Posterior cingulate gyrus (tissue), 11 donors: ENCODE data around the gene TGFA.
"Not testable (repeated sequence)": the region's sequence is repeated elsewhere in the genome, so short reads cannot be mapped to it uniquely, and the experiment has no call there.

Source experiments
- DNase-seq, 10 donors: peaks; one replicate each; pipeline versions ENCODE4 v3.0.0 to v3.0.0-alpha.2; 2020 to 2021; ENCODE audit warnings: mixed read lengths in 3 of 10
- intact Hi-C: fragments of 100-400 bp; cut with DNase I; formaldehyde crosslinking; loops from one replicate; pipeline ENCODE4 v1.15.1; 2023

The TGFA gene

DNA sequence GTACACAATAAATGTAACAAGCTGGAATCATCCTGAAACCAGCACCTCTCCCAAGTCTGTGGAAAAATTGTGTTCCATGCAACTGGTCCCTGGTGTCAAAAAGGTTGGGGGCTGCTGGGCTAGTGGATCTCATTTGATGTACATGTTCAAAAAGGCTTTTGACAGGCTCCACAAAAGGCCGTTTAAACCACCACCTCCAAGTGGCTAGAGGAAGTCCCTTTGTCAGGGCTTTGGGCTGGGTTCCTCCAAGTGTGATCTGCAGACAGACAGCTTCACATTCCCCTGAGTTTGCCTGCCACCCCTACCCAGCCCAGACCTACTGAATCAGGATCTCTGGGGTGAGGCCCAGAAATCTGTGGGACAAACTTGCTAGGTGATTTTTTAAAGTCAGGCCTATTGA is 84.7 kb downstream of the TGFA start:
- intact Hi-C loops: no loop called here
- no peak for DNase-seq

DNA sequence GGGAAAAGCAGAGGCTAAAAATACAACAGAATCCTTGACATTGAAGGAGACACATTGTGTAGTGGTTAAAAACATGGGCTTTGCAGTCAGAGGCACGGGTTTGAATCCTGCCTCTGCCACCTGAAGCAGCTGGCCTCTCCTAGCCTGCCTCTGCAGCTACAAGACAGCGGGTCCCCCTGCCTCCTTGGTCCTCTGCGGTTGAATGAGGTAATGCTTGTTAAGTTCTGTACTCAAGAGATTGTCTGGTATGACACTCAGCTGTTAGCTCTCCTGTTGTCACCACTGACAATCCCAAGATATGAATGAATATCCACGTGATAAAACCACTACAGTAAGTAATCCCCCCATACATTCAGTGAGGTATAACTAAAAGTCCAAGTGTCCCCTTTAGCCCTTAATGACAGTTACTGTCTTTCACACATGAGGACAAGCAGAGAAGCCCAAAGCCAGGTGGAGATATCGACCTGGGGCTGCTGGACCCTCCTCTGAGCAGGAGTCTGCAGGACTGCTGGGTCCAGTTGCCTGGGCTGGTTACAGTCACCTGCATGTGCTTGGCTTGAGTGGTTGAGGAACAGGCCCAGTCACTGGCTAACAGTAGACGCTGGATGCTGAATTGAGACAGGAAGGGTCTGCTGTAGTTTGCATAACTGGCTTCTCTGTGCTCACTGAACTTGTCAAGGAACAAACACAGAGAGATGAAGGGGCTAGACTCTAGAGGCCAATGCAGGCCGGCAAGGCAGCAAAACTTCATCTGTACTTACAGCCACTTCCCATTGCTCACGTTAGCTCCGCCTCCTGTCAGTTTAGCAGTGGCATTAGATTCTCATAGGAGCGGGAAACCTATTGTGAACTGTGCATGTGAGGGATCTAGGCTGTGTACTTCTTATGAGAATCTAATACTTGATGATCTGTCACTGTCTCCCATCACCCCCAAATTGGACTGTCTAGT is 85.5 kb downstream of the TGFA start:
- intact Hi-C loops: no loop called here
- no peak for DNase-seq

DNA sequence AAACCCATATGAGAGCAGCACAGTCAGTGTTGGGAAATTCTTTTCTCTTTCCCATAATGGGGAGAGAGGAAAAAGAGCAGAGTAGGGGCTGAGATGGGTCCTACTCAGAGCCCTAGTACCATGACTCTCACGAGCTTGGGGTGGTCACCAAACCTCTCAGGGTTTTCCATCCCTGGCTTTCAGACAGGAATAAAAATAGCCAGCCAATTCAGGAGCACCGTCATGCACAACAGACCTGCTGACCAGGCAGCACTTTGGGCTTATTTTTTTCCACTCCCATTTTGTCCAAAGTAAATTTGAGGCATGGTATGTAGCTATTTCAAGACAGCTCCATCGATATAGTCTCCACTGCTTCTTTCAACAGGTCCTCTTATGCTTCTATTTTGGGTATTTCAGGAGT is 86.4 kb downstream of the TGFA start:
- intact Hi-C loops: no loop called here
- no peak for DNase-seq

DNA sequence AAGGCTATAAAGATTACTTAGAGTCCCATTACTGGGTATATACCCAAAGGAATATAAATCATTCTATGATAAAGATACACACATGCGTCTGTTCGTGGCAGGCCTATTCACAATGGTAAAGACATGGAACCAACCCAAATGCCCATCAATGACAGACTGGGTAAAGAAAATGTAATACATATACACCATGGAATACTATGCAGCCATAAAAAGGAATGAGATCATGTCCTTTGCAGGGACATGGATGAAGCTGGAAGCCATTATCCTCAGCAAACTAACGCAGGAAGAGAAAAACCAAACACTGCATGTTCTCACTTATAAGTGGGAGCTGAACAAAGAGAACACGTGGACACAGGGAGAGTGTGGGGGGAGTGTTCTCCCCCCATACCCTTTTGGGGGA is 87.0 kb downstream of the TGFA start:
- intact Hi-C loops, DNase-seq: not testable (repeated sequence)

DNA sequence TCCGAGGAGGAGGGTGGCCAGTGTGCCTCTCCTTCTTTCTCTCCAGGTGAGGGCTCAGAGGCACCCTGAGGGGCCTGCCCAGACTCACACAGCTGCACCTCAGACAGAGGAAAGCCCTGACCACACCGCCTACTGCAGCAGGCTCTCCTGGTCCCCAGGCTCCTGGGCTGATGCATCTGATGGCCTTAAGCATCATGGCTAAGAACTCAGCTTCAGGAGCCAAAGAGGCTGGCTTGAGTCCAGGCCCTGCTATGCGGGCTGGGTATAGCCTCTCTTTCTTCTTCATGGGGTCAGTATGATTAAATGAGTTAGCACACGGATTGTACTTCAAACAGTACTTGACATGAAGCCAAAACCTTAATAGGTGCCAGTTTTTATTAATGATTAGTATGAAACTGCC is 89.6 kb downstream of the TGFA start:
- DNase-seq: no peak
- intact Hi-C loops: no loop called here

DNA sequence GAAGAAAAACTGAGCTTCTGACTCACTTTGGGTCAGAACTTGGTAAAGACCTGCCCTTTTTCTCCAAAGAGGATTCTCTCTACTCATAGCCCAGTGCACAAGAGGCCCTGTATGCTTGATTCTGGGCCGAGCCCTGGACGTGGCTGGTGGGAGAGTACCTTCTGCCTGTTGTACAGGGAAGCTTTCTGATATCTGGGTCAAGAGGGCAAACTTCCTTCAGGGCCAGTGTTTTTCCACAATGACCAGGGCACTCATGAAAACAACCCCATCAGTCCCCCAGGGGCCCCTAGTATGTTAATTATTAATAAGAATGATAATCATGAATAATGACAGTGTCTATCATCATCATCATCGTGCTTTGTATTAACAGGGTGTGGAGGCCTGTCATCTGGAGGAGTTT is 90.0 kb downstream of the TGFA start:
- intact Hi-C loops: no loop called here
- DNase-seq: no peak

DNA sequence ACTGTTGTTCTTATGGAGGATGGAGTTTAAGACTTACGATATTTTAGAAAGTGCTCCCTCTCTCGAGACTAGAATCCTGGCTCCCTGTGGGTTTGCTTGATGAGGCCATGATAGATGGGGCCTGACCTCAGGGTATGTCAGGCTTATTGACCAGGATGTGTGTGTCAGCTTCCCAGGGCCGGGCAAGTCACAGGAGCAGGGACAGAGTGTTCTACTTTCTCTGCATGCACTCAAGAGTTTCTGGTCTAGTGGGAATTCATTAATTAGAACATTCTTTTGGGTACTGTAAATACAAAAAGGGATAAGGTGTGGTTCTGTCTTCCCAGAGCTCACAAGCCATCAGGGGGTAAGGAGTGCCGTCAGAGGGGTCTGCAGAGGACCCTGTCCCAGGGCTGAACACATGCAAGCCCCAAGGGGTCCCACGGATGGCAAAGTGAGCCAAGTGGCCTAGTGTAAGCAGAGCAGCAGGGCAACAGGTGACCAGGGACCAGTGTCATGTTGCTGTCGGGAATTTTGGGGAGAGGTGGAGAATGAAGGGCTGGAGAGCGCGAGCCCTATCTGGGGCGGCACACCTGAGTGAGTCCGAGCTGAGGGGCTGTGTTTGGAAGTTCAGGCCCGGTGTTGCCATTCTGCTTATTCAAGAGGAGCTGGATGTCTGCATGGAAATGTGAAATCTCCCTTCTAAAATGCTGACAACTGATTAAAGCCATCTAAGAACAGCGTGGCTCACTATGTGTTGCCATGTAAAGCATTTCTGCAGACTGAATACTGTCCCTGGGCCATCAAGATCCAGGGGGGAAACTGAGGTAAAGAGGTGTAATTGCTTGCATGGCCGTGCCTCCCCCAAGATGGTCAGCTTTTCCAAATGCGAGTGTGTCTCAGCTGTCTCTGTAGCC is 91.4 kb downstream of the TGFA start:
- intact Hi-C loops: no loop called here
- DNase-seq: no peak

DNA sequence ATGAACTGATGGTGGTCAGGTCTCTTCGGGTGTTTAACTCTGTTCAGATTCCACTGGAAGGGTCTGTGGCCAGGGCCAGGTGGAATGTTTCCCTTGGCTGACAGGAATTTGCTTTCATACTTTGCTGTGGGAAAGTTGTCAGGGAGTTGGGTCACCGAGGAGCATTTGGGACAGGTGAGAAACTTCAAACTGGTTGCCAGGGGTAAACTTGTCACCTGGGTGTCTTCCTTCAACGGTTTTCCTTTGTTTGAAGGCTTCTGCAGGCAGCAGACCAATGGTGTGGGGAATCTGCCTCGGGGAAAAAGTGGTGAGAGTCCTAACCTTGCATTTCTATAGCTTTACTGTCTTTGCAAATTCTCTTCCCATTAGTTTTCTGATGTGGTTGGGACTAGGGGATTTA is 92.2 kb downstream of the TGFA start:
- intact Hi-C loops: no loop called here
- DNase-seq: no peak

DNA sequence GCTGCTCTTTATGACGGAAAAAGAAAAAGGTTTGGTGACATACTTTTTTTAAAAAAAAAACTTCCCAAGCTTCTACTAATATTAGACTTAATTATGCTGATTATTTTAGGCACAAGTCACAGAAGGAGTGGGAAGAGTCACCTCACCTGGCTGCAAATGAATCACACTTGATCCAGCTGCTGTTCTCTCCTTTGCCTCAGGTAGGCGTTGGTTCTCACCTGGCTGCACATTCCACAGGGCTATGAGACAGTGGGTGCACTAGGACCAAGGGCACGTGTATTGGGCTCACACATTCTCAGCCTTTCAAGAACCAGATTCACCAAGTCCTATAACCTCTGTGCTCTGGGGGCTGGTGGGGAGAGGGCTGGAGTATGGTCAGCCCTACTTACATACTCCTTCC is 93.3 kb downstream of the TGFA start:
- intact Hi-C loops: no loop called here
- DNase-seq: no peak

DNA sequence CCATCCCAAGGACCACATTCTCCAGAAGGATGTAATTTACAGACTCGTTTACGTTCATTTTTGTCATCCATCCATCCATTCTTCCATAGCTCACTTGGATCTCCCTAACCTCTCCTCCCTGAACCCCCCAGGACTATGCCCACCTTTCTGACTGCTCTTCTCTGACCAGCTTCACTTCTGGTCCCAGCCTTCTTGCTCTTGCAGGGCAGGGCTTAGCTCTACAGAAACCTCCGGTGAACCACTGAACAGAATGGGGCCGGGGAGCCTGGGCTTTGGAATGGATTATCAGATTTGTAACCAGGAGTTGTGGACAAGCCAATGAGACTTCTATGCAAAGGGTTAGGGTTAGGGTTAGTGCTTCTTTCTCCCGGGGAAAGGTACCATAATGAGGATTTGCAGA is 95.0 kb downstream of the TGFA start:
- DNase-seq: no peak
- intact Hi-C loops: no loop called here

DNA sequence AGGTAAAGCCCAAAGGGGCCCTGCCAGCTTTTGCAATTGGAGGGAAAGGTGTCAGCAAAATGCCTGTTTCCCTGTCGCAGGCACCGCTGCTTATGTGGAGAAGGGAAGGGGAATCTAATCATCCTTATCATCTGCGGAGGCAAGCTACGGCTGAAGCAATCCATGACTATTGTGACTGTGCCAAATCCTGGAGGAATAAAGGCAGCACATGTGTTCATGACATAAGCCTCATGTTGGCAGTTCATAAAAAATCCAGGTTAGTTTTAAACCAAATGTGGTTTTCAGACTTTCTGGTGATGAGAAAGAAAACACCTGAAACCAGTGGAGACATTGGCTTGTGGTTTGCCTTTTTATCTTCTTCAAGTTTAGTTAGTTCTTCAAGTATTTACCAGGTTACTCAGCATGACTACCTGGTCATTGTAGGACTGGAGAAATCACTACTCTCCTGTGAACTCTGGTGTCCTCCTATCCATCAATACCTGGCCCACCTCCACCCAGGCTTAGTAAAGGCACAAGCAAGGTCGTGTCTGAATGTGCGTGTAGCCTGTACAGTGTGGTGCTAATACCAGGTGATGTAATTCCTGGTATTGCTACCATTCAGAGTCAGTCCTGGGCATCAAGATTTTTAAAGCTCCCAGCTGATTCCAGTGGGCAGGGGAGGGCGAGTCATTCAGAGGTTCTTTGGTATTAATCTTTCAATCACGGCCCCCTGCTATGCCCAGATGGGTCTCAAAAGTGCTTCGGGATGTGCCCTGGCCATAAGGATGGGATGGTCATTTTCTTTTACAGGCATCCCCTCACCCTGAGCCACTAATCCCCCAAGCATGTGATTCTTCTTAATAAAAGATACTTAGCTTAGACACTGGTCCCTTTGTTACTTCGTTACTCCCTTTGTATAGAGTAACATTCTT is 96.8 kb downstream of the TGFA start:
- no peak for DNase-seq
- intact Hi-C loops: no loop called here

DNA sequence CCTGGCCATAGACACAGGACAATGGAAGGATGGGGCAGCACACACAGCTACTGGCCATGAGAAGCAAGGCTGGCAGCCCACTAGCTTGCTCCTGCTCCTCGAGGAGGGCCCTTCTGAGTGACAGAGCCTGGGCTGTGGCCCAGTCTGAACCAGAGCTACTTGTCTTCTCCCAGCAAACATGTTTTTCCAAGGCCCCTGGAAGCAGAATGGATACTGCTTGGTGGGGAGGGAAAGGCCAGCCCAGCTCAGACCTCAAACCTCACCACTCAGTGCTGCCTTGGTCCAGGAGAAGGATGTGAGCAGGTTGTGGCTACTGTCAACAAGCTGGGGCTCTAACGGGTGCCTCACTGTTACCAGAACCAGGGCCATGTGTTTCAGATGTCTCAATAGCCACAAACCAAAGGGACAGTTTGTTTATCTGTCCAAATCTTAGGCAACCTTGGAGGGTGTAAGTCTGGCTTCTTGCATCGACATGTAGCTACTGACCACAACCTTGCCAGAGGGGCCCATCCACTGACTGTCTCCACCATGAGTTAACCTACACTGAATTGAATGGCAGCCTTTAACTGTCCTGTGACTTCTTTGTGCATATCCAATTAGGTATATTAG is 98.6 kb downstream of the TGFA start:
- DNase-seq: no peak
- intact Hi-C loops: no loop called here

DNA sequence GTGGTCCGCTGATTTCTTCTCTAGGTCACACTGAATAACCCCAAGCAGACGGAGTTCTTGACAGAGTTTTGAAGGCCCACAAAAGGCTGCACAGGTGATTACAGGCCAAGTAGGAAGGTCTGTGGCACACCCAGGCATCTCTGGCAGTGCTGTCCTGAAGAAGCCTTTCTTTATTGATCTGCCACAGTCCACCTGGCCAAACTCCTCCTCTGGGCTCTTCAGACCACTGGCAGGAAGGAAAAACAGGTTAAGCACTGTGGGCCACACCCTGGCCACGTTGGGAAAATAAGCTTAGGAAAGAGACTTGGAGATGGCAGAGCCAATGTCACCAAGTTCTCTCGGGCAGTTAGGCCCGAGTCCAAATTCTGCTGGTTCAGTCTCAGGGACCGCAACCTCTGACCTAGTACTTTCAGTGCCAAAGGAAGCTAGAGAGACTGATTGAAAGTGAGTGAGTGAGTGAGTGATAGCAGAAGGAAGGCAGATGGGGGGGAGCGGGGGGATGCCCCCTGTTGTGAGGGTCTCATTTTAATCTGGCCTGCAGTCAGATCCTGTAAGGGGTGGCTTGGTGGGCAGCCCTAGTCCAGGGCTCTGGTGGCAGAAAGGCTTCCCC is 102.9 kb downstream of the TGFA start:
- intact Hi-C loops: no loop called here
- DNase-seq: no peak

DNA sequence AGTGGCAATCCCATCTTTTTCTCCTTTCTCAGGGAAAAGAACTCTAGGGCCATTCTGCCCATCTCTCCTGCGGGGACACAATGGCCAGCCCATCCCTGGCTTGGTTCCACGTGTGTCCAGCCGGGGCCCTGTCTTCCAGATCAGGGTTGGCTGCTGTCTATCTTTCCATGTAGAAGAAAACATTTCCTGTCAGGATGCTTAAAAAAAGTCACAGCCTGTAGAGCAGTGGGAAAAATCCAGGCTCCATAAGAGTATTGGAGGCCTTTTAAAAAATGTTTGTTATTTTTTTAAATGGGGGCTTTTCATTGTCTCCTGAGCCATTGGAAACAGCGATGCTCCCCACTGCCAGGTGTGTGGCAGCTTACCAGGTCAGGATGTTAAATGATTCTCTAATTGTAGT is 105.6 kb downstream of the TGFA start:
- DNase-seq: no peak
- intact Hi-C loops: no loop called here

DNA sequence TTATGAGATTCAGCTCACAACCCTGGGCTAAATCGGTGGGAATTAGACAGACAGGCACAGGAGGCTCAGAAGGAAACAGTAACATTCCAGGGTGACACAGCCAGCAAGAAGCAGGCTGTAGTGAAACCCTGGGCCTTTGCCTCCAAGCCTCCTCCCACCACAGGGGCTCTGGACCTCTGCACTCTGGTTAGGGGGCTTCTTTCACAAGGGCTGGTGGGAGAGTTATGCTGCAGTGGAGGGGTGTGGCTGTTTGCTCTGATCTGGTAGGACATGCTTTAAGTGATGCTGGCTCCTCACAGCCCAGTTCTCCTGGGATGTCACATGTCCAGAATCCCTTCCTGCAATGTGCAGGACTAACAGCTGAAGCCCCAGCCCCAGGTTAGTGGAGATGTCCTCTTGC is 109.9 kb downstream of the TGFA start:
- intact Hi-C loops: no loop called here
- no peak for DNase-seq

DNA sequence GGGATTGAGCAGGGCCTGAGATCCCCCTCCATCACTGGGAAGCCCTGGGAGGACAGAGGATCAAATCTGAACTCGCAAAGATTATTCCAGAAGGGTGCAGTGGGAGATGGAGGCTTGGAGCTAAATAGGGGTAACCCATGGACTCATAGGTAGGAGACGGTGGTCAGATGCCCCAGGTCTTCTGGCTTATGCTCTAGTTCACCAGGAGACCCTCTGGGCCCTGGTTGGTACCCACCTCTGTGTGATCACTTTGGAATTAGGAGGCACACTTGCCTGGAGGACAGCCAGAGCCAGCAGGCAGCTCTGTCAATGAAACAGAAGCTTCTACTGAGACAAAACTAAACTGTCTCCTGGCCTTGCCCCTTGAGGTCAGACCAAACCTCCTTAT is 110.6 kb downstream of the TGFA start:
- intact Hi-C loops: no loop called here
- DNase-seq: no peak

DNA sequence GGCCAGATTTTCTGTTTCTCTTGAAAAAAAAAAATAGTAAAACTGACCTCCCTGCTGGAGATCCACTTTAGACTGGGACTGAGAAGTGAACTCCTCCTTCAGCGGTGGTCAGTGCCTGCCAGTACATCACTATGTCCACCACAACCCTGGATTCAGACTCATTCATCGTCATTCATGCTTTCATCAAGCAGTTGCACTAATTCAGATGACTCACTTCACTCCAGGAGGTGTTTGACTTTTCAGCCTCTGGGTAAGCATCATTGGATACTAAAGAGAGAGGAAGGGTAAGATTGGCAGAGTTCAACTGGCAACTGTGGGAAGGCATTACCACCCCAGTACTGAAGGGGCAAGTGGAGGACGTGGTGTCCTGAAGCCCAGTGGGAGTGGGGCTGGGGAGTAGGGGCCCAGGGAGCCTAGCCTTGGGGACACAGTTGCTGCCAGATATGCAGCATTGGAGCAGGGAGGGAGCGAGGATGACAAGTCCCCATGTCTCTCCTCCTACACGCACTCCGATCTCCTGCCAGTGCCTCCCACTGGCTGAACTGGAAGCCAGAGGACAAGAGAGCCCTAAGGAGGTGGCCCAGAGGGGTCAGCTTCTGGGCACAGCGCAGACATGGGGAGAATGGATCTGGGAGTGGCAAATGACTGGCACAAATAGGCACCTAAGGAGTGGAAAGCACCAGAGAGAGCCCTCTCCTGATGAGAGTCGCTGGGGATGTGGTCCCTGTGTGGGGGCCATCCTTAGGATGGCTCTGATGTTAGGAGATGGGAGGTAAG is 111.1 kb downstream of the TGFA start:
- no peak for DNase-seq
- intact Hi-C loops: no loop called here

DNA sequence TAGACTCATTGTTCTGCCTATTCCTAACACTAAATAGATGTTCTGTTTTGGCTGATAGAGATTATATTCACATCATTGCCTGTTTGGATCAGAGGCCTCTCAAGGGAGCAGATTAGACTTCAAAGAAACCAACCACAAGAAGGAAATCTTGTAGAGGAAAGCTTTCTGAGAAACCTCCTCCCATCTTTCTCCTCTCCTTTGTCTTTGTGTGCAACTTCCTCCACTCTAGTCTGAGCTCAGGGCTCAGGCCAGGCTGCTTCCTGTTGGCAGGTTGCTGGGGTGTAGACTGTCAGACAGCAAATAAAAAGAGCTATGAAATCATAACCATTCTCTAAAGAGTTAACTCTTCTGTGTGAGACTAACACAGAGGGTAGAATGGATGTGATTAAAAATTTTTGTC is 113.0 kb downstream of the TGFA start:
- intact Hi-C loops: no loop called here
- no peak for DNase-seq

DNA sequence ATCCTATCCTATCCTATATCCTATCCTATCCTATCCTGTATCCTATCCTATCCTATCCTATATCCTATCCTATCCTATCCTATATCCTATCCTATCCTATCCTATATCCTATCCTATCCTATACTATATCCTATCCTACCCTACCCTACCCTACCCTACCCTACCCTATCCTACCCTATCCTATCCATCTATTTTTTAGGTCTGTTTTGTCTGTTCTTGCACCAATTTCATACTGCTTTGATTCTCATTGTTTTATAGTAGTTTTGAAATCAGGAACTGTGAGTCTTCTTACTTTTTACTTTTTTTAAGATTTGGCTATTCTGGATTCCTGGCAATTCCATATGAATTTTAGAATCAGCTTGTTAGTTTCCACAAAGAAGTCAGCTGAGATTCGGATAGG is 118.5 kb downstream of the TGFA start:
- DNase-seq: no peak
- intact Hi-C loops: no loop called here
